NT2/D1 (cell line): Measurements from ENCODE around the gene DCBLD1.
"Not testable (repeated sequence)": the region's sequence is repeated elsewhere in the genome, so short reads cannot be mapped to it uniquely, and the experiment has no call there.

Experiments
- SUZ12 ChIP-seq: IDR thresholded peaks from 2 replicates; pipeline ENCODE4 v1.6.1; 2011; ENCODE audit not compliant: insufficient read length, insufficient read depth; ENCODE audit errors: extremely low read depth
- YY1 ChIP-seq: IDR thresholded peaks from 2 replicates; pipeline ENCODE4 v1.6.1; 2011; ENCODE audit not compliant: insufficient read length, insufficient read depth
- ZNF274 ChIP-seq: IDR thresholded peaks from 2 replicates; pipeline ENCODE4 v1.6.1; 2011; ENCODE audit warnings: mild to moderate bottlenecking, low read depth, low read length

GRCh38 chr6:117442313-117442712, 40.2 kb upstream of the DCBLD1 start:
- TF ChIP-seq ZNF274, YY1, SUZ12: not testable (repeated sequence)
